ENCODE measurements around the gene DBN1. TPM values are rescaled to one million over a fixed set of nuclear protein-coding genes. Genes with fewer than 3 reads are reported as not detected.
A peak's percentile ranks its signal among the peaks of the same experiment; 100 is the strongest.

The DBN1 gene
- total RNA-seq, 1 experiment from 2014 or later = 286 TPM

DNA sequence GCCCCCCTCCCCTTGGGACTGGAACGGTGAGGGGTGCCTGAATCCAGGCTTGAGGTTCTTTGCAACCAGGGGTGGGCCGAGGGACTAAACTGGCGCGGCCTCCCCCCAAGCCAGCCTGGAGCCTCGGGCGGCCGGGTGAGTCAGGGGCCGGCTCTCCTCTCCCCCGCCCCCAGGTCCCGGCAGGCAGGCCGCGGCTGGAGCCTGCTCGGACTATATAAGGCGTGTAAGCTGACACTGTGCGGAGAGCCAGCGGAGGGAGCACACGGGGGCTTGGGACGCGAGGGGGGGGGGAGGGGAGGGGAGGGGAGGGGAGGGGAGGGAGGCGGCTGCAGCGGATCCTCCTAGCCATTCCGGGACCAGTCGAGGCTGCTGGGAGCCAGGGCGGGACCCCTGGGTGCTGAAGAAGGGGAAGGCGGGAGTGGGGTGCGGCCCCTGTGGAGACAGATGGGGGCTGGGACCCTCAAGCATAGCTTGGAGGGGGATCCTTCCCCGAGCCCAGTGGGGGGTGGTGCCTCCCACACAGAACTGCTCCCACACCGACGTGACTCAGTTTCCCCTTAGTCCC lies 23.4 kb upstream of the DBN1 start:
- peak overlapping the region; percentile 81 for H3K4me3 ChIP-seq (ENCODE audit: low read depth, low read length, poor library complexity, severe bottlenecking)
- peaks cover 4% of the 10 kb centered on the region for H3K36me3 ChIP-seq (ENCODE audit: insufficient read depth, low read length, poor library complexity, severe bottlenecking)
- peak overlapping the region; percentile 93 for H3K27ac ChIP-seq (ENCODE audit: low read depth, low read length, poor library complexity, severe bottlenecking)
- no peaks in the 10 kb centered on the region for H3K27me3 ChIP-seq (replicated peaks; ENCODE audit: insufficient read depth, low read depth, low read length, poor library complexity)
- no TSS peak for BruUV-seq (replicated peaks)
- H3K9me3 ChIP-seq (ENCODE audit: low read depth, low read length, poor library complexity, severe bottlenecking) = no peaks in the 10 kb centered on the region
- peaks cover 42% of the 10 kb centered on the region for H3K4me1 ChIP-seq (ENCODE audit: insufficient read depth, low read length, poor library complexity, severe bottlenecking)
- TF ChIP-seq, protein P1, sequence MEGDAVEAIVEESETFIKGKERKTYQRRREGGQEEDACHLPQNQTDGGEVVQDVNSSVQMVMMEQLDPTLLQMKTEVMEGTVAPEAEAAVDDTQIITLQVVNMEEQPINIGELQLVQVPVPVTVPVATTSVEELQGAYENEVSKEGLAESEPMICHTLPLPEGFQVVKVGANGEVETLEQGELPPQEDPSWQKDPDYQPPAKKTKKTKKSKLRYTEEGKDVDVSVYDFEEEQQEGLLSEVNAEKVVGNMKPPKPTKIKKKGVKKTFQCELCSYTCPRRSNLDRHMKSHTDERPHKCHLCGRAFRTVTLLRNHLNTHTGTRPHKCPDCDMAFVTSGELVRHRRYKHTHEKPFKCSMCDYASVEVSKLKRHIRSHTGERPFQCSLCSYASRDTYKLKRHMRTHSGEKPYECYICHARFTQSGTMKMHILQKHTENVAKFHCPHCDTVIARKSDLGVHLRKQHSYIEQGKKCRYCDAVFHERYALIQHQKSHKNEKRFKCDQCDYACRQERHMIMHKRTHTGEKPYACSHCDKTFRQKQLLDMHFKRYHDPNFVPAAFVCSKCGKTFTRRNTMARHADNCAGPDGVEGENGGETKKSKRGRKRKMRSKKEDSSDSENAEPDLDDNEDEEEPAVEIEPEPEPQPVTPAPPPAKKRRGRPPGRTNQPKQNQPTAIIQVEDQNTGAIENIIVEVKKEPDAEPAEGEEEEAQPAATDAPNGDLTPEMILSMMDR (conservative IDR thresholded peaks at IDR 0.05; ENCODE audit: low read depth, low read length) = no peak
- no peak for TF ChIP-seq EZH2 (IDR thresholded peaks at IDR 0.05; ENCODE audit: borderline replicate concordance, low read depth, low read length, poor library complexity, severe bottlenecking)
- ChIA-PET CTCF (interaction anchor here (0.6 kb wide), 2 partner anchors 20 to 547 kb away, joined by 3 read pairs; partner anchors contain the start of gene DDX41), POLR2A (ENCODE audit: low non-redundant PET) (interaction anchor here (0.7 kb wide), 1 partner anchor 50 kb away, joined by 11 read pairs; no protein-coding TSS in a partner anchor)
- peak; percentile 66 for DNase-seq (ENCODE audit: low spot score)
- intact Hi-C loops (cut with micrococcal nuclease; ENCODE audit: unreplicated experiment) = loop anchor here (2.0 kb wide), 1 partner anchor 186 kb away; the partner anchor contains the start of gene MXD3

DNA sequence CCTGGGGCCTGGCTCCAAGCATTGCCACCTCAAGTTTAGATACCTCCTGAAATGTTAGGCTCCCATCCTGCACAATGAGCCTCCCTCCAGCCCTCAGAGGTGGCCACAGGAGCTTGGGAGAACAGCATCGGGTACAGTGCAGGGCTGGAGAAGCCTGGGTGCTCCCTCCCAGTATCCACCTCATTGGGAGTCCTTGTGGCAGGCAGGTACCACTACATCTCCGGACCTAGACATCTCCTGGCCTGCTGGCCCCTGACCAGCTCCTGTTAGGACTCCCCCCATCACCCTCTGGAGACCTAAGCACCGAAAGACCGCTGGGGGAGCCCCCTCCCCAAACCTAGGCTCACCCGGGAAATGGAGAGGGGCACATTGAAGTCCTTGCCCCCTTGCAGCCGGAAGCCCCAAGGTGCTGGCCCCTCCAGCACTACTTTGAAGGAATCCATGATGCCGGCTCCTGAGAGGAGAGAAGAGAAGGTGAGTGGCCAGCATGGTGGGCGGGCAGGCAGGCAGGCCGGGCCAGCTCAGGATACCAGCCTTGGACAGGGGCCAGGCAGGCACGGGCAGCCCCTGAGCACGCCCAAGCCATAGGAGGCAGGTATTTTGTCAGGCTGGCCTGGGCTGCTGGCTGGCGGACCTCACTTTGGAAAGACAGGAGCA lies 22.8 kb upstream of the DBN1 start:
- Histone ChIP-seq H3K27ac (ENCODE audit: low read depth, low read length, poor library complexity, severe bottlenecking) (peak overlapping the region; percentile 93), H3K36me3 (ENCODE audit: insufficient read depth, low read length, poor library complexity, severe bottlenecking) (peaks cover 4% of the 10 kb centered on the region), H3K9me3 (ENCODE audit: low read depth, low read length, poor library complexity, severe bottlenecking) (no peaks in the 10 kb centered on the region), H3K27me3 (replicated peaks; ENCODE audit: insufficient read depth, low read depth, low read length, poor library complexity) (no peaks in the 10 kb centered on the region), H3K4me3 (ENCODE audit: low read depth, low read length, poor library complexity, severe bottlenecking) (peak overlapping the region; percentile 81), H3K4me1 (ENCODE audit: insufficient read depth, low read length, poor library complexity, severe bottlenecking) (peaks cover 43% of the 10 kb centered on the region)
- intact Hi-C loops (cut with micrococcal nuclease; ENCODE audit: unreplicated experiment) = loop anchor here (2.0 kb wide), 1 partner anchor 185 kb away; the partner anchor contains the start of gene MXD3
- ChIA-PET CTCF (no interaction called here), POLR2A (ENCODE audit: low non-redundant PET) (no interaction called here)
- BruUV-seq (replicated peaks) = no TSS peak
- TF ChIP-seq, protein P1 (conservative IDR thresholded peaks at IDR 0.05; ENCODE audit: low read depth, low read length) = 0 out of 2 replicates have a peak, but pooled peaks have one; percentile 26
- TF ChIP-seq EZH2 (IDR thresholded peaks at IDR 0.05; ENCODE audit: borderline replicate concordance, low read depth, low read length, poor library complexity, severe bottlenecking) = no peak
- DNase-seq (ENCODE audit: low spot score) = peak; percentile 58

DNA sequence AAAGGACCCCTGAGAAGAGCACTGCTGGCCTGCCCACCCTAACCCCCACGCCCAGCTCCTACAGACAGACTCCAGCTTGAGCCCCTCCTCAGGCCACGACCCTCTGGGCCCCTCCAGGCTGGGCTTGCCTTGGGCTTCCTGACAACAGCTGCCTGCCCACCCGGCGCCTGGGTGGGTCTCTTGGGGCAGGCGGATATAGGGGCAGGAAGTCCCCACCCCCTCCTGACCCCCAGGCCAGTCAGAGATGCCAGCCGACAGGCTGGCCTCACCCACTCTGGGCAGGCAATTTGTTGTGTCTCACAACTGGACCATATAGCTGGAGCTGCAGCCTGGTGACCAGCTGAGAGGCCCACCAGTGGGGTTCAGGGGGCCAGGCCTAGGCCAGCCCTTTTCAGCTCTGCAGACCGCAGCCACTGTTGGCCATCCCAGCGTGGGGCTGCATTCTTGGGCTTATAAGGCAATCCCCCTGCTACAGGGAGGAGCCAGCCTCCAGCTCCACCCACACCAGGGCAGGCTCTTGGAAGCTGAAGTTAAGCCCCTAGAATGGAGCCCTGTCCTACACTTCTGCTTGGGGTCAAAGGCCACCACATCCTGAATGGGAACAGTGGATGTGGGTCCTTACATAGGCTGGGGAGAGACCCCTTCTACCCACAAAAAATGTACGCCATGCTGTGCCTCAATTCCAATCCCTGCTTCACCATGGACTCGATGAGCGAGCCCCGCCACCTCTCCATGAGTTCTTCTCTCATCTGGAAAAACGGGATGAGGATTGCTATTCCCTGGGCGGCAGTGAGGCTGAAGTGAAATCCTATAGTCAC lies 22.0 kb upstream of the DBN1 start:
- Histone ChIP-seq H3K36me3 (ENCODE audit: insufficient read depth, low read length, poor library complexity, severe bottlenecking) (peaks cover 4% of the 10 kb centered on the region), H3K4me3 (ENCODE audit: low read depth, low read length, poor library complexity, severe bottlenecking) (peak overlapping the region; percentile 81), H3K9me3 (ENCODE audit: low read depth, low read length, poor library complexity, severe bottlenecking) (no peaks in the 10 kb centered on the region), H3K27me3 (replicated peaks; ENCODE audit: insufficient read depth, low read depth, low read length, poor library complexity) (no peaks in the 10 kb centered on the region), H3K4me1 (ENCODE audit: insufficient read depth, low read length, poor library complexity, severe bottlenecking) (peaks cover 51% of the 10 kb centered on the region), H3K27ac (ENCODE audit: low read depth, low read length, poor library complexity, severe bottlenecking) (peak overlapping the region; percentile 93)
- BruUV-seq (replicated peaks) = TSS peak; percentile 44
- ChIA-PET POLR2A (ENCODE audit: low non-redundant PET) (no interaction called here), CTCF (no interaction called here)
- DNase-seq (ENCODE audit: low spot score) = peak; percentile 73
- intact Hi-C loops (cut with micrococcal nuclease; ENCODE audit: unreplicated experiment) = loop anchor here (2.0 kb wide), 1 partner anchor 185 kb away; the partner anchor contains the start of gene MXD3
- no peak for TF ChIP-seq EZH2 (IDR thresholded peaks at IDR 0.05; ENCODE audit: borderline replicate concordance, low read depth, low read length, poor library complexity, severe bottlenecking)
- TF ChIP-seq, protein P1 (conservative IDR thresholded peaks at IDR 0.05; ENCODE audit: low read depth, low read length) = no peak

Data from A673 (cell line).